ENCODE results near the gene HINT2. TPM values are rescaled to one million over a fixed set of nuclear protein-coding genes. Genes with fewer than 3 reads are reported as not detected.

HINT2 gene
- total RNA-seq, 3 donors from 2014 or later, result 25.0 to 55.7 (median 32.1) TPM

- Histone ChIP-seq H3K9me3 (no peaks in the 10 kb centered on the region), H3K27ac (no peak overlapping the region), H3K36me3 (no peaks in the 10 kb centered on the region), H3K4me3 (no peak overlapping the region), H3K4me1 (peaks cover 3 to 5% of the 10 kb centered on the region in 2 donors), H3K27me3 (no peaks in the 10 kb centered on the region)
- TF ChIP-seq POLR2AphosphoS5 (IDR thresholded peaks at IDR 0.05), result no peak
- TF ChIP-seq CTCF (IDR thresholded peaks at IDR 0.05), result no peak
- TF ChIP-seq POLR2A (IDR thresholded peaks at IDR 0.05), result no peak
- no peak for DNase-seq (ENCODE audit: low spot score in 2 of 2)
- intact Hi-C loops (cut with DNase I; ENCODE audit: low total_unique reads), result no loop called here
Observed at GRCh38 chr9:35763181-35763580, 51.7 kb downstream of the HINT2 start.

Other genes starting within 250 kb of the HINT2 start
- gene TESK1, start 209.8 kb downstream of the HINT2 start, total RNA-seq, result 10 to 100 TPM; 26.5 to 50.4 (median 33.8) TPM
- 1 to 10 TPM; 3.6 to 6.4 (median 5.1) TPM for gene CD72, start 196.6 kb downstream of the HINT2 start, total RNA-seq
- 1 to 10 TPM; 1.2 to 3.2 (median 1.3) TPM for gene SIT1, start 164.1 kb downstream of the HINT2 start, total RNA-seq
- 1,000 to 10,000 TPM; 1,664 to 2,064 (median 2,058) TPM for gene RMRP, start 157.0 kb downstream of the HINT2 start, total RNA-seq
- gene CCDC107, start 156.8 kb downstream of the HINT2 start, total RNA-seq, result 100 to 1,000 TPM in 1 of 3 donors, 10 to 100 TPM in 2; 18.3 to 102 (median 35.4) TPM
- 1 to 10 TPM in 1 of 3 donors, under 1 TPM in 2; 0.59 to 1.6 (median 0.80) TPM for gene ARHGEF39, start 149.8 kb downstream of the HINT2 start, total RNA-seq
- 1 to 10 TPM in 1 of 3 donors, under 1 TPM in 1, not detected in 1; 0.16 to 5.0 TPM for gene CA9, start 141.1 kb downstream of the HINT2 start, total RNA-seq
- gene TPM2, start 125.1 kb downstream of the HINT2 start, total RNA-seq, result 100 to 1,000 TPM; 143 to 402 (median 258) TPM
- 100 to 1,000 TPM; 163 to 497 (median 215) TPM for gene TLN1, start 82.8 kb downstream of the HINT2 start, total RNA-seq
- gene CREB3, start 82.4 kb downstream of the HINT2 start, total RNA-seq, result 10 to 100 TPM; 46.4 to 49.9 (median 47.2) TPM
- 10 to 100 TPM; 44.5 to 63.8 (median 57.0) TPM for gene GBA2, start 65.8 kb downstream of the HINT2 start, total RNA-seq
- gene RGP1, start 65.8 kb downstream of the HINT2 start, total RNA-seq, result 10 to 100 TPM; 16.7 to 20.1 (median 17.4) TPM
- gene MSMP, start 60.8 kb downstream of the HINT2 start, total RNA-seq, result not detected
- gene NPR2, start 23.5 kb downstream of the HINT2 start, total RNA-seq, result 10 to 100 TPM; 10.2 to 34.2 (median 14.7) TPM
- 1 to 10 TPM; 1.1 to 2.2 (median 1.3) TPM for gene SPAG8, start 2.8 kb downstream of the HINT2 start, total RNA-seq
- under 1 TPM in 1 of 3 donors, not detected in 2; 0.15 TPM for gene FAM221B, start 13.7 kb upstream of the HINT2 start, total RNA-seq
- gene TMEM8B, start 14.2 kb upstream of the HINT2 start, total RNA-seq, result 1 to 10 TPM; 4.9 to 7.9 (median 6.7) TPM
- gene OR13J1, start 55.4 kb upstream of the HINT2 start, total RNA-seq, result not detected
- 10 to 100 TPM in 2 of 3 donors, 1 to 10 TPM in 1; 3.4 to 16.0 (median 12.8) TPM for gene HRCT1, start 91.2 kb upstream of the HINT2 start, total RNA-seq
- 10 to 100 TPM in 1 of 3 donors, 1 to 10 TPM in 2; 4.8 to 13.4 (median 8.6) TPM for gene SPAAR, start 94.4 kb upstream of the HINT2 start, total RNA-seq
- gene OR2S2, start 143.1 kb upstream of the HINT2 start, total RNA-seq, result not detected
- gene RECK, start 221.9 kb upstream of the HINT2 start, total RNA-seq, result 10 to 100 TPM; 12.7 to 25.6 (median 17.7) TPM